Tibial nerve (tissue), 3 donors: Measurements from ENCODE around the gene ALK.

ENCODE experiments used
- POLR2A ChIP-seq, 2 donors: fragments of 450-650 bp; IDR thresholded peaks; one replicate each; pipeline ENCODE4 v1.6.1; 2017; ENCODE audit warnings: antibody characterized with exemption in 2 of 2, mild to moderate bottlenecking in 2 of 2, moderate library complexity in 2 of 2
- TF ChIP-seq, protein P1 (sequence below), 5 experiments: fragments of 200-600 bp in 3 of 5; fragments of 450-650 bp in 2 of 5; sonication (generic) in 3 of 5; IDR thresholded peaks; one replicate each; pipeline ENCODE4 v1.5.1; 2016 to 2019; ENCODE audit warnings: antibody characterized with exemption in 5 of 5, mild to moderate bottlenecking in 3 of 5, moderate library complexity in 2 of 5

DNA sequence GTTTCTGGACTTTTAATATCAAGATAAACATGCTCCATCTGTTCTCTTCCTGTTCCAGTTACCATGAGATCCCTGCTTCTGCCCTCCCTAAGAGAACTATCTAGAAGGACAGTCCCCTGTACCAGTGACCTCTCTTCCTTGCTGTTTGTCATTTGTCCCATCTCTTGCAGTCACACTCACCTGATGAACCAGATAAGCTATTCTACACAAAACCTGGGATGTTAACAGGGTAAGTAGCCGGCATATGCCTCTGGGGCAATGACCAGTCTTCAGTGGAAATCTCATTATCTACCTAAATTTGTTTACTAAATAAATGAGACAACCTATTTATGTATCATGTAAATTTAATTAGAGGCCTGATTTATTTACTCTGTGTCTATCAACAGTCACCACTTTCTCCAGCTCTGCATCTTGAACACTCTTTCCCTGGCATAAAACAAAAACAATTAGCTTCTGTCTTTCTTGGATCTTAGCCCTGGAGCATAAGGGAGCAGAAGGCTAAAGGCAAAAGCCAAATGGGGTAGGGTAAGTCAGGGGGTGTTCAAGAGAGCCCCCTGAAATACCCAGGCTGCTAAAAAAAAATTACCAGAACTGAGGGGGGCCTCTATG lies 337.7 kb downstream of the ALK start:
- TF ChIP-seq, protein P1, sequence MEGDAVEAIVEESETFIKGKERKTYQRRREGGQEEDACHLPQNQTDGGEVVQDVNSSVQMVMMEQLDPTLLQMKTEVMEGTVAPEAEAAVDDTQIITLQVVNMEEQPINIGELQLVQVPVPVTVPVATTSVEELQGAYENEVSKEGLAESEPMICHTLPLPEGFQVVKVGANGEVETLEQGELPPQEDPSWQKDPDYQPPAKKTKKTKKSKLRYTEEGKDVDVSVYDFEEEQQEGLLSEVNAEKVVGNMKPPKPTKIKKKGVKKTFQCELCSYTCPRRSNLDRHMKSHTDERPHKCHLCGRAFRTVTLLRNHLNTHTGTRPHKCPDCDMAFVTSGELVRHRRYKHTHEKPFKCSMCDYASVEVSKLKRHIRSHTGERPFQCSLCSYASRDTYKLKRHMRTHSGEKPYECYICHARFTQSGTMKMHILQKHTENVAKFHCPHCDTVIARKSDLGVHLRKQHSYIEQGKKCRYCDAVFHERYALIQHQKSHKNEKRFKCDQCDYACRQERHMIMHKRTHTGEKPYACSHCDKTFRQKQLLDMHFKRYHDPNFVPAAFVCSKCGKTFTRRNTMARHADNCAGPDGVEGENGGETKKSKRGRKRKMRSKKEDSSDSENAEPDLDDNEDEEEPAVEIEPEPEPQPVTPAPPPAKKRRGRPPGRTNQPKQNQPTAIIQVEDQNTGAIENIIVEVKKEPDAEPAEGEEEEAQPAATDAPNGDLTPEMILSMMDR (IDR thresholded peaks at IDR 0.05), result no peak
- no peak for TF ChIP-seq POLR2A (IDR thresholded peaks at IDR 0.05)
